Keratinocyte (primary cell): Measurements from ENCODE around the gene TNFRSF19. TPM values are rescaled to one million over a fixed set of nuclear protein-coding genes. Genes with fewer than 3 reads are reported as not detected.

Experiments
- DNase-seq: peaks from one replicate; pipeline ENCODE4 v3.0.0-alpha.2; 2011; ENCODE audit warnings: low read depth, missing footprints, low spot score
- FAIRE-seq: peaks from 2 replicates; lab custom pipeline; 2011; peaks lifted over from hg19 to GRCh38; lab: Jason Lieb, UNC
- H2AFZ ChIP-seq: 2 replicates; pipeline ENCODE4 v1.6.0; 2012; ENCODE audit warnings: low read length, control low read depth, inconsistent platforms; ENCODE audit not compliant: control insufficient read depth
- H3K27ac ChIP-seq: 2 replicates; pipeline ENCODE4 v1.5.1; 2011; ENCODE audit warnings: low read length; ENCODE audit not compliant: control insufficient read depth, insufficient read depth
- H3K27me3 ChIP-seq: 3 replicates; pipeline ENCODE4 v1.6.0; 2011; ENCODE audit warnings: low read length; ENCODE audit not compliant: control insufficient read depth, insufficient read depth; ENCODE audit errors: extremely low read depth
- H3K36me3 ChIP-seq, 2 experiments: 2 replicates in 1 of 2; 3 replicates in 1 of 2; pipeline ENCODE4 v1.5.1; 2011; ENCODE audit warnings: low read length in 2 of 2, mild to moderate bottlenecking in 1 of 2; ENCODE audit not compliant: control insufficient read depth in 2 of 2, insufficient read depth in 2 of 2; ENCODE audit errors: extremely low read depth in 1 of 2
- H3K4me1 ChIP-seq: 3 replicates; pipeline ENCODE4 v1.5.1; 2011; ENCODE audit warnings: low read length; ENCODE audit not compliant: control insufficient read depth, insufficient read depth; ENCODE audit errors: extremely low read depth
- H3K4me2 ChIP-seq: 3 replicates; pipeline ENCODE4 v1.6.0; 2011; ENCODE audit warnings: low read depth, low read length; ENCODE audit not compliant: control insufficient read depth, insufficient read depth; ENCODE audit errors: extremely low read depth
- H3K4me3 ChIP-seq, 3 experiments: fragments of 200-600 bp in 1 of 3; sonication (generic) in 1 of 3; 2 replicates in 2 of 3; 3 replicates in 1 of 3; pipeline ENCODE4 v1.5.1; 2011 to 2016; ENCODE audit warnings: low read length in 3 of 3, mild to moderate bottlenecking in 3 of 3, control low read depth in 2 of 3, inconsistent platforms in 1 of 3, low read depth in 1 of 3, mixed read lengths in 1 of 3, mixed run types in 1 of 3, moderate library complexity in 1 of 3; ENCODE audit not compliant: control insufficient read depth in 2 of 3, insufficient read depth in 2 of 3; ENCODE audit errors: extremely low read depth in 1 of 3
- H3K79me2 ChIP-seq: 2 replicates; pipeline ENCODE4 v1.6.0; 2012; ENCODE audit warnings: low read length; ENCODE audit not compliant: control insufficient read depth, insufficient read depth
- H3K9ac ChIP-seq: 3 replicates; pipeline ENCODE4 v1.6.0; 2011; ENCODE audit warnings: low read length; ENCODE audit not compliant: control insufficient read depth, insufficient read depth; ENCODE audit errors: extremely low read depth
- H3K9me1 ChIP-seq: 3 replicates; pipeline ENCODE4 v1.6.0; 2011; ENCODE audit warnings: low read length; ENCODE audit not compliant: control insufficient read depth, insufficient read depth; ENCODE audit errors: extremely low read depth
- H3K9me3 ChIP-seq: 2 replicates; pipeline ENCODE4 v1.5.1; 2012; ENCODE audit warnings: low read depth, low read length; ENCODE audit not compliant: control insufficient read depth
- H4K20me1 ChIP-seq: 3 replicates; pipeline ENCODE4 v1.6.0; 2011; ENCODE audit warnings: low read length; ENCODE audit not compliant: control insufficient read depth, insufficient read depth; ENCODE audit errors: extremely low read depth
- CTCF ChIP-seq, 3 experiments: IDR thresholded peaks in 1 of 3; conservative IDR thresholded peaks in 1 of 3; optimal IDR thresholded peaks in 1 of 3; 2 replicates in 2 of 3; 3 replicates in 1 of 3; pipeline versions ENCODE3 to v1.5.1; 2011; ENCODE audit warnings: low read length in 3 of 3, mild to moderate bottlenecking in 3 of 3, moderate library complexity in 2 of 3, control low read depth in 1 of 3, inconsistent platforms in 1 of 3; ENCODE audit not compliant: insufficient read depth in 2 of 3; ENCODE audit errors: extremely low read depth in 1 of 3
- EZH2 ChIP-seq: IDR thresholded peaks from one replicate; pipeline ENCODE4 v1.6.1; 2012; ENCODE audit warnings: inconsistent platforms, mild to moderate bottlenecking, low read length, moderate library complexity
- dilution Hi-C: fragments of 300-500 bp; cut with MboI; formaldehyde crosslinking; loops from one replicate; pipeline ENCODE4 v1.7.0; 2020; ENCODE audit warnings: low sequenced_read_pairs; ENCODE audit not compliant: extremely low pct_ligation_motif_present
- polyA plus RNA-seq, 5 experiments: library from polyadenylated mRNA; depleted of rRNA in 3 of 5; stranded (reverse) in 3 of 5; stranded (forward) in 1 of 5; unstranded in 1 of 5; fragments of >200 nt; gene quantifications; 1 replicate in 1 of 5; 2 replicates in 3 of 5; 3 replicates in 1 of 5; pipeline versions ENCODE4 v1.2.1 to v1.2.3, GENCODE V29; 2011 to 2012; ENCODE audit warnings: missing spikeins in 2 of 5, low read depth in 1 of 5, low replicate concordance in 1 of 5

The TNFRSF19 gene
- polyA plus RNA-seq, 1 donor (not counting 4 experiments of a cell fraction or from before 2014, with no cell fraction given) = 1.8 TPM

GRCh38 chr13:23715762-23716235 lies 145.6 kb downstream of the TNFRSF19 start:
- Histone ChIP-seq H3K9me3 (no peaks in the 10 kb centered on the region), H2AFZ (no peak overlapping the region), H3K4me3 (no peak overlapping the region), H3K4me2 (no peak overlapping the region), H3K27ac (no peak overlapping the region), H4K20me1 (no peaks in the 10 kb centered on the region), H3K9ac (no peak overlapping the region), H3K9me1 (no peaks in the 10 kb centered on the region), H3K36me3 (no peaks in the 10 kb centered on the region), H3K4me1 (no peaks in the 10 kb centered on the region), H3K27me3 (no peaks in the 10 kb centered on the region), H3K79me2 (no peaks in the 10 kb centered on the region)
- TF ChIP-seq CTCF (optimal IDR thresholded peaks at IDR 0.05 in 1 of 3, IDR thresholded peaks at IDR 0.05 in 1 of 3, conservative IDR thresholded peaks at IDR 0.05 in 1 of 3; ENCODE audit: extremely low read depth in 1 of 3, insufficient read depth in 2 of 3, low read length in 3 of 3) (peak; percentile 32 to 81 (median 62)), EZH2 (no peak)
- FAIRE-seq (no peak), DNase-seq (no peak)
- dilution Hi-C loops = no loop called here

- Histone ChIP-seq H3K9me3 (no peaks in the 10 kb centered on the region), H3K4me1 (no peaks in the 10 kb centered on the region), H3K36me3 (no peaks in the 10 kb centered on the region), H3K9ac (no peak overlapping the region), H3K9me1 (no peaks in the 10 kb centered on the region), H3K27ac (no peak overlapping the region), H3K4me2 (no peak overlapping the region), H4K20me1 (no peaks in the 10 kb centered on the region), H3K4me3 (no peak overlapping the region), H3K79me2 (no peaks in the 10 kb centered on the region), H3K27me3 (no peaks in the 10 kb centered on the region), H2AFZ (no peak overlapping the region)
- no peak for TF ChIP-seq EZH2
- dilution Hi-C loops = no loop called here
- no peak for DNase-seq
- FAIRE-seq = no peak
Measured at GRCh38 chr13:23716401-23716800, 146.2 kb downstream of the TNFRSF19 start.

- Histone ChIP-seq H3K79me2 (no peaks in the 10 kb centered on the region), H3K4me3 (no peak overlapping the region), H4K20me1 (no peaks in the 10 kb centered on the region), H3K4me2 (no peak overlapping the region), H3K36me3 (no peaks in the 10 kb centered on the region), H3K27me3 (no peaks in the 10 kb centered on the region), H2AFZ (no peak overlapping the region), H3K9me3 (no peaks in the 10 kb centered on the region), H3K9me1 (no peaks in the 10 kb centered on the region), H3K27ac (no peak overlapping the region), H3K4me1 (no peaks in the 10 kb centered on the region), H3K9ac (no peak overlapping the region)
- dilution Hi-C loops = no loop called here
- no peak for FAIRE-seq
- no peak for DNase-seq
- no peak for TF ChIP-seq EZH2
Measured at GRCh38 chr13:23718996-23719395, 148.8 kb downstream of the TNFRSF19 start.
